ENCODE data around the gene ATP13A4.

Gene ATP13A4

GRCh38 chr3:193388361-193388760 lies 166.3 kb downstream of the ATP13A4 start:
- no peak for DNase-seq

DNA sequence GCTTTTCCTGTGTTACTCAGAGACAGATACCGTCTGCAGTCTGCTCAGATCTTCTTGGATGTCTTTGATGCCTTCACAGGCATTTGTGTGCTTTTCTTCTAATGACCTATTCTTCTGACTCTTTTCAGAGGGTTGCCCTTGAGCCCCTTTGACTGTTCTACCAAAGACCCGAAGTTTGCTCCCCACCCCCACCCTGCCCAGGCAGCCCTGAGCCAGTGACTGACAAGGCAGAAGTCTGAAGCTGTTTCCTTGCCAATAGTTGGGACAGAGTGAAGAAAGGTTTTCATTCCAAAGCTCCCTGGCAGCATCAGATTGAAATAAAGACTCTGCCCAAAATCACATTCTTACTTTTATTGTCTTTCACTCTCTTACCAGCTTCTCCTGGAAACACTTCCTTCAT lies 167.1 kb downstream of the ATP13A4 start:
- no peak for DNase-seq

DNA sequence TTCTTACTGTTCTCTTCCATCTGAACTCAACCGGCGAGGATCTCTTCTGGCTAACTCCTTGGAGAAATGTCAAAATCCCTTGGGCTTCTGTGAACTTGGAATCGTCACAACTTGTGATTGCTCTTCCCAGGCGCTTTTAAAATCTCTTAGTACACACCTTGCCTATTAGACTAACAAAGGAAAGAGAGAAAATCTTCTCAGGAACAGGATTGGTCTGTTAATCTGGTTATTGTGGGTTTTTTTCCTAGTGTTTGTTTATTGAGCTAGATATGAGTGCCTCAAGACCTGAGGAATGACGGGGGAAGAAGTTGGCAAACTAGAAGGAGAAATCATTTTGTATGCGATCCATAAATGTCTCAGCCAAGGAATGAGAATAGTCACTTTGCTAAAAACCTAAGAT lies 176.0 kb downstream of the ATP13A4 start, which contains the start of gene ATP13A5:
ATP13A5 (minus strand) TSS at position 48 of the 400 bp plus-strand sequence; CDS start at position 20, 28 bp downstream.
- no peak for DNase-seq

DNA sequence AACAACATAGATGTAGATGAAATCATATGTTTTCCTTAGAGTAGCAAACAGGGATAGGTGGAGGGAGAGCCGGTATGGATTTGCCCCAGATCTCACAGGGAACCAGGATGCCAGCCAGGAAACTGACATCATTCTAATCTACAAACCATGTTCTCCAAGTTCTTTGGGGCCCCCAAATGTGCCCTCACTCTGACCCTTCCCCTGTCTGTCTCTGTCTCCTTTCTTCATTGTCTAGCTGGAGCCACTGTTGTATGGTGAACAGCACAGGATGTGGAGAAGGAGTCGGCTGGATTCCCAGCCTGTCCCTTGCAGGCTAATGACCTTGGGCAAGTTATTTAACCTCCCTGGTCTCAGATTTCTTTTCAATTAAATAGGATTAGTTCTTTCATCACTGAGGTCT lies 177.1 kb downstream of the ATP13A4 start:
- DNase-seq: no peak

DNA sequence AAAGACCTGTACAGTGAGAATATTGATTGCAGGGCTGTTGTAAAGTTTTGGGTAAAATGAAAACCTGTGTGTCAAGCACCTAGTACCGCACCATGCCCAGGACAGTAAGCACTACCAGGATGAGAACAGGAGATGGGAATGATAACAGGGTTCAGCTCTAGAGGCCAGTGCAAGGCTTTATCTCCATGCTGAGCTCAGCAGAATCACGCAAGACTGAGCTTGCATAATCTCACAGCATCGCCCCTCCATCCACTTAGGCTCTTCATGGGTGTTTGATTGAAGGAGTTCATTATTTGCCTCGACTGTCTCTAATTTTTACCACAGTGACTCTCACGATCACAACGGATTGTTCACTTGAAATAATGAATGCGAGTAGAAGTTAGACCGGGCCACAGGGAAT lies 179.1 kb downstream of the ATP13A4 start:
- no peak for DNase-seq

DNA sequence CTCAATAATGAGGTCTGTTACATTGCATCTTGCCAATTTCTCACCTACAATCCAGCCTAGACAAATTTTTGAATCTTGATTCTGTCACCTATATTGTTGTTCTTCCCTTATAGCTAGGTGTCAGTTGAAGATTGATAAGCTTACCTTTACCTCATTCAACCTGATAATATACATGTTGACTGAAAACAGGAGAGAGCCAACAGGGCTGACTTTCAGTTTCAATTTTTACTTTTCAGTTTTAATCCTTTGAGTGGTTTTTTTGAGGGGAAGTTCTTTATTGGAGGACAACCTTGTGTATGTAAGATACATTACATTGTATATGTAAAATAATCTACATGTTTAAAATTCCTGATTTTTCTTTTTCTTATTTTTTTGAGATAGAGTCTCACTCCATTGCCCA lies 181.9 kb downstream of the ATP13A4 start:
- no peak for DNase-seq

- no peak for DNase-seq
Observed at GRCh38 chr3:193367868-193368267, 186.8 kb downstream of the ATP13A4 start.

DNA sequence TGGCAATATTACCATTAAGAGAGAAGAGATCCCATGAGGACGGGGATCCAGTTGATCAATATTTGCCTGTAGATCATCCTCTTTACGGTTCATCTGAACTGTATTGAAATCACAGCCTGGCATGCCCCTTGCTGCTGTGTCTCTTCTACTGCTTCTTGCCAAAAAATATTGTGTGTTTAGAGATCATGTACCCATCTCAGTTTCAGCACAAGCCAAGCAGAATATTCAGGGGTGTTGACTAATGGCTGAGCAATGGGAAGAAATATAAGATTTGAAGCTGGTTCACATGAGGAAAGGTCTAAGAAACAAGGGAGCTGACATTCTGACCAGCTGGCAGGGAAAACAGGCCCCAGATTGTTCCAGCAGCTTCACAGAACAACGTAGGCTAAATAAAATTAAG lies 197.4 kb downstream of the ATP13A4 start:
- no peak for DNase-seq

GRCh38 chr3:193354423-193354822 lies 200.3 kb downstream of the ATP13A4 start:
- no peak for DNase-seq

Measured in stimulated activated naive CD4-positive, alpha-beta T cell (primary cell).